Kidney (tissue), 14 donors: ENCODE measurements around the gene RPL13. TPM values are rescaled to one million over a fixed set of nuclear protein-coding genes. Genes with fewer than 3 reads are reported as not detected.

ENCODE experiments used
- DNase-seq, 5 donors: peaks; one replicate each; pipeline ENCODE4 v3.0.0-alpha.2; 2013 to 2020
- FAIRE-seq: peaks from 2 replicates; lab custom pipeline; 2012; peaks lifted over from hg19 to GRCh38; lab: Jason Lieb, UNC
- H3K27ac ChIP-seq, 2 donors: one replicate each; pipeline ENCODE4 v1.7.0; 2013; ENCODE audit warnings: low read depth in 2 of 2, low read length in 2 of 2, inconsistent platforms in 1 of 2
- H3K27me3 ChIP-seq: one replicate; pipeline ENCODE4 v1.7.1; 2013; ENCODE audit warnings: low read length, inconsistent platforms; ENCODE audit not compliant: control insufficient read depth, insufficient read depth
- H3K36me3 ChIP-seq, 3 donors: one replicate each; pipeline versions ENCODE4 v1.7.0 to v1.7.1; 2013; ENCODE audit warnings: low read length in 3 of 3, control low read depth in 1 of 3, inconsistent platforms in 1 of 3; ENCODE audit not compliant: insufficient read depth in 3 of 3, control insufficient read depth in 2 of 3
- H3K4me1 ChIP-seq, 3 donors: one replicate each; pipeline versions ENCODE4 v1.7.0 to v1.7.1; 2013; ENCODE audit warnings: low read length in 3 of 3, inconsistent platforms in 1 of 3, low read depth in 1 of 3; ENCODE audit not compliant: control insufficient read depth in 2 of 3, insufficient read depth in 2 of 3
- H3K4me3 ChIP-seq, 3 donors: one replicate each; pipeline versions ENCODE4 v1.7.0 to v1.8.1; 2013; ENCODE audit warnings: low read length in 3 of 3, control low read depth in 1 of 3, inconsistent platforms in 1 of 3
- H3K9ac ChIP-seq, 3 donors: one replicate each; pipeline versions ENCODE4 v1.7.0 to v1.7.1; 2013; ENCODE audit warnings: low read length in 3 of 3, control low read depth in 1 of 3, inconsistent platforms in 1 of 3
- H3K9me3 ChIP-seq, 3 donors: one replicate each; pipeline versions ENCODE4 v1.7.0 to v1.7.1; 2013; ENCODE audit warnings: low read length in 3 of 3, control low read depth in 1 of 3, inconsistent platforms in 1 of 3; ENCODE audit not compliant: control insufficient read depth in 2 of 3, insufficient read depth in 1 of 3
- intact Hi-C: fragments of 100-400 bp; cut with DNase I; formaldehyde crosslinking; loops from one replicate; pipeline ENCODE4 v1.11.1; 2022
- polyA plus RNA-seq: library from polyadenylated mRNA; stranded (reverse); fragments of 350-450 nt; fragmentation: Illumina TruSeq; extraction: RNeasy Lipid Tissue Mini Kit (QIAGEN cat#74804); gene quantifications from one replicate; pipeline ENCODE4 v1.2.3, GENCODE V29; 2014; ENCODE audit warnings: low read depth, low replicate concordance; ENCODE audit not compliant: insufficient read depth
- total RNA-seq: library from RNA; stranded (reverse); fragmentation: NEBNext Ultra II Directional; extraction: Animal tissue kit (Norgen Biotek cat#: 25700); gene quantifications from one replicate; pipeline ENCODE4 v1.2.1, GENCODE V29; 2021
- TF ChIP-seq, protein P1 (sequence below): IDR thresholded peaks from 3 replicates; pipeline ENCODE4 v1.5.1; 2012; ENCODE audit warnings: mild to moderate bottlenecking, moderate library complexity, borderline replicate concordance; ENCODE audit not compliant: insufficient read depth; ENCODE audit errors: extremely low read depth
- donor health status: control.
- donor health status: control.
- donor health status: control.
- donor health status: control.
- donor health status: control.
- donor health status: DM: yes; HTN: yes; CAD: no.
- donor health status: Normal renal cell carcinoma (clear cell type).

The RPL13 gene
- total and polyA plus RNA-seq, 2 donors from 2014 or later, result 1,694 to 3,146 TPM

DNA sequence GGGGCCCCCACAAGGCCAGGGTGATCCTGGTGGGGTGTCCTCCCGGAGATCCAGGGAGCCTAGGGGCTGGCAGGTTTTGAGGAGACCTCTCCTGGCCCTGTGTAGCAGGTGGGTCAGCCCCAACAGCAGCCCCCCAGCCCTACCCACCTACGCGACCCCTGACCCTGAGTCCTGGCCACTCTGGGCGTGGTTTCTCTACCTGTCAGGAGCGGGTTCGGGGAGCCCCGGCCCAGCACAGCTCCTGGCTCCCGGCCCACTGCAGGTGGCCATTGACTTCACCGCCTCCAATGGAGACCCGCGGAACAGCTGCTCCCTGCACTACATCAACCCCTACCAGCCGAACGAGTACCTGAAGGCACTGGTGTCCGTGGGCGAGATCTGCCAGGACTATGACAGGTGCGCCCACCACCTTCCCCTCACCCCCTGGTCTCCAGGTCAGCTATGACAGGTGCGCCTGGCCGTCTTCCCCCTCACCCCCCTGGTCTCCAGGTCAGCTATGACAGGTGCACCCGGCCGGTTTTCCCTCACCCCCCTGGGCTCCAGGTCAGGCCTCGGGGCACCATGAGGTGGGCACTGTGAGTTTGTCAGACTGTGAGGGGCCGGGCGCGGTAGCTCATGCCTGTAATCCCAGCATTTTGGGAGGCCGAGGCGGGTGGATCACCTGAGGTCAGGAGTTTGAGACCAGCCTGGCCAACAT, 28.1 kb downstream of the RPL13 start:
- TF ChIP-seq, protein P1, sequence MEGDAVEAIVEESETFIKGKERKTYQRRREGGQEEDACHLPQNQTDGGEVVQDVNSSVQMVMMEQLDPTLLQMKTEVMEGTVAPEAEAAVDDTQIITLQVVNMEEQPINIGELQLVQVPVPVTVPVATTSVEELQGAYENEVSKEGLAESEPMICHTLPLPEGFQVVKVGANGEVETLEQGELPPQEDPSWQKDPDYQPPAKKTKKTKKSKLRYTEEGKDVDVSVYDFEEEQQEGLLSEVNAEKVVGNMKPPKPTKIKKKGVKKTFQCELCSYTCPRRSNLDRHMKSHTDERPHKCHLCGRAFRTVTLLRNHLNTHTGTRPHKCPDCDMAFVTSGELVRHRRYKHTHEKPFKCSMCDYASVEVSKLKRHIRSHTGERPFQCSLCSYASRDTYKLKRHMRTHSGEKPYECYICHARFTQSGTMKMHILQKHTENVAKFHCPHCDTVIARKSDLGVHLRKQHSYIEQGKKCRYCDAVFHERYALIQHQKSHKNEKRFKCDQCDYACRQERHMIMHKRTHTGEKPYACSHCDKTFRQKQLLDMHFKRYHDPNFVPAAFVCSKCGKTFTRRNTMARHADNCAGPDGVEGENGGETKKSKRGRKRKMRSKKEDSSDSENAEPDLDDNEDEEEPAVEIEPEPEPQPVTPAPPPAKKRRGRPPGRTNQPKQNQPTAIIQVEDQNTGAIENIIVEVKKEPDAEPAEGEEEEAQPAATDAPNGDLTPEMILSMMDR, result no peak
- no peaks in the 10 kb centered on the region for H3K9me3 ChIP-seq
- no peaks in the 10 kb centered on the region for H3K27me3 ChIP-seq
- H3K4me3 ChIP-seq, result no peak overlapping the region
- no peaks in the 10 kb centered on the region for H3K36me3 ChIP-seq
- DNase-seq, result peak in 1 of 5 donors; percentile 72
- no peak for FAIRE-seq
- H3K4me1 ChIP-seq, result no peaks in the 10 kb centered on the region
- intact Hi-C loops, result no loop called here
- no peak overlapping the region for H3K27ac ChIP-seq
- H3K9ac ChIP-seq, result no peak overlapping the region

DNA sequence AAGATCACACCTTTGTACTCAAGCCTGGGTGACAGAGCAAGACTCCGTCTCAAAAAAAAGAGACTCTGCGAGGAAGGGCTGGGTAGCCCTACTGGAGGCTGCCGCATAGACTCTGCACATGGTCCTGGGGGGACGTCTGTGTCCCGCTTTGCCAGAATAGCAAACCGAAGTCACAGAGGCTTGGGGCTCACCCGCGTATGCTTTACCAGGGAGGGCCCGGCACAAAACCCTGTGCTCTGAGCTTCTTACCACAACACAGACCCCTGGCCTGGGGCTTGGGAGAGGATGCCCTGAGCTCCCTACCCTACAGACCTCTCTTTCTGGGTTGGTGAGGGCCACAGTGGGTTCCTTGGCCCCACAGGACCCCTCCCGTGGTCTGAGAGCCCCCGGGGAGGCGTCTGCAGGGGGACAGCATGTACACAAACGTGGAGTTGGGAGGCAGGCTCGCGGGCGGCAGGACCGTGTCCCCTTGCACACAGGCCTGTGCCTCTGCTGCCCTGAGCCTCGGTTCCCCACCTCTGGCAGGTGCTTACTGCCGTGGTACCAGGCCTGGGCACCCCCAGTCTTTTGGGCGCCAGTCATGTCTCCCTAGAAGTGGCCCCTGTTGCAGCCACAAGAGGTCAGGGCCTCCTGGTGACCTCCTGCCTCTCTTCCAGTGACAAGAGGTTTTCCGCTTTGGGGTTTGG, 28.9 kb downstream of the RPL13 start:
- H3K27ac ChIP-seq, result no peak overlapping the region
- TF ChIP-seq, protein P1, result no peak
- H3K36me3 ChIP-seq, result no peaks in the 10 kb centered on the region
- intact Hi-C loops, result no loop called here
- DNase-seq, result no peak
- H3K4me3 ChIP-seq, result no peak overlapping the region
- H3K9ac ChIP-seq, result no peak overlapping the region
- H3K27me3 ChIP-seq, result no peaks in the 10 kb centered on the region
- H3K9me3 ChIP-seq, result no peaks in the 10 kb centered on the region
- FAIRE-seq, result no peak
- no peaks in the 10 kb centered on the region for H3K4me1 ChIP-seq

DNA sequence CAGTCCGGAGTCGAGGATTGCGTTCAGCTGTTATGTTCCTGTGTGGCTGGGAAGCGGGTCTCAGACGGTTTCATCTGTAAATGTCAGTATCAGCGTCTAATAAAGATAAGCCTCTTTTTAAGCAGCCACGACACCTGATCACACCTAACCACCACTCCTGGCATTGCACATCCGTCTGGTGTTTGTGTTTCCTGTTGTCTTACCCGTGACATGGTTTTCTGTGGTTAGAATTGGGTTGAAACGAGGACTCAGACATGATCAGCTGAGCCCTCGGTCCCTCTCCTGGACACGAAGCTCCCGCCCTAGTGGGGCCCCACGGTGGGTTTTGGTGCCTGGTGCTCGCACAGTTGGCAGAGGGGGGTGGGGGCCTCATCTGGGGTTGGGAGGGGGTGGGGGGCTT, 33.4 kb downstream of the RPL13 start:
- TF ChIP-seq, protein P1, result no peak
- intact Hi-C loops, result no loop called here
- Histone ChIP-seq H3K27ac (no peak overlapping the region), H3K9me3 (no peaks in the 10 kb centered on the region), H3K4me1 (no peaks in the 10 kb centered on the region), H3K4me3 (no peak overlapping the region), H3K9ac (no peak overlapping the region), H3K36me3 (no peaks in the 10 kb centered on the region), H3K27me3 (no peaks in the 10 kb centered on the region)
- no peak for FAIRE-seq
- DNase-seq, result no peak
